ENCODE results near the gene FRRS1. TPM values are rescaled to one million over a fixed set of nuclear protein-coding genes. Genes with fewer than 3 reads are reported as not detected.

Gene FRRS1
- total RNA-seq, 1 donor from 2014 or later, result 0.32 TPM

- peaks cover 0 to 2% of the 10 kb centered on the region in 2 donors for H3K36me3 ChIP-seq
- H3K9me3 ChIP-seq, result no peaks in the 10 kb centered on the region
- no peak for DNase-seq (ENCODE audit: low spot score in 2 of 2)
- H3K27me3 ChIP-seq, result no peaks in the 10 kb centered on the region
- no peak overlapping the region for H3K27ac ChIP-seq
- no peak overlapping the region for H3K4me3 ChIP-seq
- intact Hi-C loops (cut with DNase I), result no loop called here
- TF ChIP-seq CTCF (IDR thresholded peaks at IDR 0.05), result no peak
- H3K4me1 ChIP-seq, result no peaks in the 10 kb centered on the region
Observed at GRCh38 chr1:99751877-99752504, 14.4 kb downstream of the FRRS1 start.

- no peak for DNase-seq (ENCODE audit: low spot score in 2 of 2)
- no peaks in the 10 kb centered on the region for H3K27me3 ChIP-seq
- intact Hi-C loops (cut with DNase I), result no loop called here
- no peak for TF ChIP-seq CTCF (IDR thresholded peaks at IDR 0.05)
- H3K4me1 ChIP-seq, result no peaks in the 10 kb centered on the region
- H3K36me3 ChIP-seq, result peaks cover 8% of the 10 kb centered on the region in 2 donors
- no peak overlapping the region for H3K4me3 ChIP-seq
- H3K9me3 ChIP-seq, result no peaks in the 10 kb centered on the region
- H3K27ac ChIP-seq, result no peak overlapping the region
Observed at GRCh38 chr1:99749504-99750347, 16.7 kb downstream of the FRRS1 start.

GRCh38 chr1:99748419-99748818 lies 18.0 kb downstream of the FRRS1 start:
- Histone ChIP-seq H3K4me1 (no peaks in the 10 kb centered on the region), H3K4me3 (no peak overlapping the region), H3K27me3 (no peaks in the 10 kb centered on the region), H3K27ac (no peak overlapping the region), H3K9me3 (no peaks in the 10 kb centered on the region), H3K36me3 (peaks cover 8 to 10% of the 10 kb centered on the region in 2 donors)
- no peak for TF ChIP-seq CTCF (IDR thresholded peaks at IDR 0.05)
- intact Hi-C loops (cut with DNase I), result no loop called here
- DNase-seq (ENCODE audit: low spot score in 2 of 2), result no peak

- intact Hi-C loops (cut with DNase I), result no loop called here
Observed at GRCh38 chr1:99745684-99746083, 20.8 kb downstream of the FRRS1 start.

GRCh38 chr1:99745061-99745460 lies 21.4 kb downstream of the FRRS1 start:
- H3K4me1 ChIP-seq, result no peaks in the 10 kb centered on the region
- H3K36me3 ChIP-seq, result peaks cover 14 to 20% of the 10 kb centered on the region in 2 donors
- H3K9me3 ChIP-seq, result no peaks in the 10 kb centered on the region
- no peak for TF ChIP-seq CTCF (IDR thresholded peaks at IDR 0.05)
- no peak overlapping the region for H3K4me3 ChIP-seq
- H3K27ac ChIP-seq, result no peak overlapping the region
- H3K27me3 ChIP-seq, result no peaks in the 10 kb centered on the region
- DNase-seq (ENCODE audit: low spot score in 2 of 2), result no peak
- intact Hi-C loops (cut with DNase I), result no loop called here

More at GRCh38 chr1:99745684-99746083, 20.8 kb downstream of the FRRS1 start:
- no peaks in the 10 kb centered on the region for H3K27me3 ChIP-seq
- H3K27ac ChIP-seq, result no peak overlapping the region
- no peak overlapping the region for H3K4me3 ChIP-seq
- TF ChIP-seq CTCF (IDR thresholded peaks at IDR 0.05), result no peak
- peaks cover 14% of the 10 kb centered on the region in 2 donors for H3K36me3 ChIP-seq
- DNase-seq (ENCODE audit: low spot score in 2 of 2), result no peak
- H3K4me1 ChIP-seq, result no peaks in the 10 kb centered on the region
- no peaks in the 10 kb centered on the region for H3K9me3 ChIP-seq

Data from ascending aorta (tissue), 2 donors.